ENCODE data around the gene LRRTM4.

- TF ChIP-seq CTCF (IDR thresholded peaks at IDR 0.05) (no peak), TCF7L2 (IDR thresholded peaks at IDR 0.05; ENCODE audit: low read depth, low read length) (no peak)
Measured at GRCh38 chr2:77518311-77518710, 3.9 kb downstream of the LRRTM4 start.
